AG04450 (cell line): ENCODE data around the gene MYO5C. TPM values are rescaled to one million over a fixed set of nuclear protein-coding genes. Genes with fewer than 3 reads are reported as not detected.

Source experiments
- CTCF ChIA-PET: fragments of 300-600, 350-600 bp; formaldehyde crosslinking; extraction: SDS; loops from one replicate; lab custom pipeline; 2022; ENCODE audit warnings: antibody characterized with exemption, inconsistent platforms; lab: Charles Lee
- POLR2A ChIA-PET: fragments of 350-600 bp; formaldehyde crosslinking; extraction: SDS; loops from one replicate; lab custom pipeline; 2021; ENCODE audit warnings: antibody characterized with exemption, inconsistent platforms; lab: Yijun Ruan, JAX
- DNase-seq: peaks from one replicate; pipeline ENCODE4 v3.0.0-alpha.2; 2011; ENCODE audit warnings: low read depth, low spot score
- H3K27ac ChIP-seq: one replicate; pipeline ENCODE4 v1.5.1; 2012; ENCODE audit warnings: low read depth, low read length, control low read depth
- H3K27me3 ChIP-seq: one replicate; pipeline ENCODE4 v1.6.0; 2012; ENCODE audit warnings: low read length; ENCODE audit not compliant: control insufficient read depth, insufficient read depth
- H3K4me3 ChIP-seq: 2 replicates; pipeline ENCODE4 v1.5.1; 2011; ENCODE audit warnings: mild to moderate bottlenecking, low read depth, low read length, control low read depth
- H3K9me3 ChIP-seq: 2 replicates; pipeline ENCODE4 v1.5.1; 2012; ENCODE audit warnings: low read length; ENCODE audit not compliant: control insufficient read depth, insufficient read depth
- CTCF ChIP-seq: IDR thresholded peaks from 2 replicates; pipeline ENCODE4 v1.5.1; 2011; ENCODE audit warnings: low read depth, low read length, control low read depth, inconsistent platforms
- polyA plus RNA-seq: library from polyadenylated mRNA; depleted of rRNA; stranded (reverse); fragments of >200 nt; gene quantifications from 2 replicates; pipeline ENCODE4 v1.2.3, GENCODE V29; 2011

MYO5C gene
- polyA plus RNA-seq, 1 experiment, result 0.24 TPM

- H3K27ac ChIP-seq, result no peak overlapping the region
- no peak overlapping the region for H3K4me3 ChIP-seq
- H3K9me3 ChIP-seq, result peaks cover 2% of the 10 kb centered on the region; the same call in 1 of the 2 replicates
- CTCF ChIA-PET, result interaction anchor here (1.1 to 1.6 kb wide), 4 partner anchors 19 to 500 kb away, joined by 4 to 5 read pairs (median 5); no protein-coding TSS in a partner anchor
- DNase-seq, result no peak
- no peak for TF ChIP-seq CTCF
- POLR2A ChIA-PET, result no interaction called here
- peaks cover 33% of the 10 kb centered on the region for H3K27me3 ChIP-seq
These were observed 15.1 kb downstream of the MYO5C start for GRCh38 chr15:52280326-52281084.

- no peak overlapping the region for H3K4me3 ChIP-seq
- ChIA-PET POLR2A (no interaction called here), CTCF (interaction anchor here (1.0 to 1.6 kb wide), 5 partner anchors 9 to 501 kb away, joined by 3 to 5 read pairs (median 5); no protein-coding TSS in a partner anchor)
- TF ChIP-seq CTCF, result no peak
- H3K27me3 ChIP-seq, result peaks cover 33% of the 10 kb centered on the region
- no peak for DNase-seq
- H3K27ac ChIP-seq, result no peak overlapping the region
- no peaks in the 10 kb centered on the region; the same call in 1 of the 2 replicates for H3K9me3 ChIP-seq
These were observed 16.8 kb downstream of the MYO5C start for GRCh38 chr15:52278636-52279367.

GRCh38 chr15:52278135-52278534, 17.5 kb downstream of the MYO5C start:
- H3K9me3 ChIP-seq, result no peaks in the 10 kb centered on the region; the same call in 1 of the 2 replicates
- peaks cover 33% of the 10 kb centered on the region for H3K27me3 ChIP-seq
- no peak overlapping the region for H3K4me3 ChIP-seq
- no peak for DNase-seq
- no peak for TF ChIP-seq CTCF
- ChIA-PET CTCF (interaction anchor here (1.0 kb wide), 1 partner anchor 10 kb away, joined by 3 read pairs; no protein-coding TSS in a partner anchor), POLR2A (no interaction called here)
- H3K27ac ChIP-seq, result no peak overlapping the region

GRCh38 chr15:52277575-52277974, 18.0 kb downstream of the MYO5C start:
- no peak for TF ChIP-seq CTCF
- peaks cover 31% of the 10 kb centered on the region for H3K27me3 ChIP-seq
- DNase-seq, result no peak
- ChIA-PET POLR2A (no interaction called here), CTCF (interaction anchor here (0.6 kb wide), 1 partner anchor 988 kb away, joined by 3 read pairs; no protein-coding TSS in a partner anchor)
- no peak overlapping the region for H3K4me3 ChIP-seq
- H3K27ac ChIP-seq, result no peak overlapping the region
- H3K9me3 ChIP-seq, result no peaks in the 10 kb centered on the region; the same call in 1 of the 2 replicates
